Hepatocyte (in vitro differentiated cells): ENCODE results near the gene KCNB1. TPM values are rescaled to one million over a fixed set of nuclear protein-coding genes. Genes with fewer than 3 reads are reported as not detected.
"Not testable (repeated sequence)": the region's sequence is repeated elsewhere in the genome, so short reads cannot be mapped to it uniquely, and the experiment has no call there.

Experiments
- DNase-seq: peaks from one replicate; pipeline ENCODE4 v3.0.0-alpha.2; 2016; ENCODE audit warnings: low spot score
- H2AFZ ChIP-seq: fragments of 200-600 bp; sonication (generic); 2 replicates; pipeline ENCODE4 v1.6.0; 2016; ENCODE audit warnings: antibody characterized with exemption, mild to moderate bottlenecking
- H3K27ac ChIP-seq: fragments of 200-600 bp; sonication (generic); 2 replicates; pipeline ENCODE4 v1.5.1; 2016; ENCODE audit warnings: mild to moderate bottlenecking
- H3K27me3 ChIP-seq: fragments of 200-600 bp; sonication (generic); 2 replicates; pipeline ENCODE4 v1.6.1; 2016
- H3K36me3 ChIP-seq: fragments of 200-600 bp; sonication (generic); replicated peaks from 2 replicates; pipeline ENCODE4 v1.5.1; 2016; ENCODE audit warnings: low read depth; ENCODE audit not compliant: insufficient read depth
- H3K4me1 ChIP-seq: fragments of 200-600 bp; sonication (generic); 2 replicates; pipeline ENCODE4 v1.5.1; 2016; ENCODE audit warnings: mild to moderate bottlenecking, moderate library complexity; ENCODE audit not compliant: insufficient read depth
- H3K4me2 ChIP-seq: fragments of 200-600 bp; sonication (generic); 2 replicates; pipeline ENCODE4 v1.6.0; 2016
- H3K4me3 ChIP-seq: fragments of 200-600 bp; sonication (generic); 2 replicates; pipeline ENCODE4 v1.5.1; 2016; ENCODE audit warnings: mild to moderate bottlenecking
- H3K79me2 ChIP-seq: fragments of 200-600 bp; sonication (generic); 2 replicates; pipeline ENCODE4 v1.6.0; 2017; ENCODE audit warnings: mild to moderate bottlenecking
- H3K9me2 ChIP-seq: fragments of 200-600 bp; sonication (generic); replicated peaks from 2 replicates; pipeline ENCODE4 v1.6.0; 2017; ENCODE audit warnings: mild to moderate bottlenecking; ENCODE audit not compliant: insufficient read depth
- H3K9me3 ChIP-seq: fragments of 200-600 bp; sonication (generic); 2 replicates; pipeline ENCODE4 v1.5.1; 2016; ENCODE audit warnings: low read depth, mild to moderate bottlenecking
- H4K20me1 ChIP-seq: fragments of 200-600 bp; sonication (generic); 2 replicates; pipeline ENCODE4 v1.6.0; 2016; ENCODE audit warnings: mild to moderate bottlenecking; ENCODE audit not compliant: insufficient read depth, poor library complexity, severe bottlenecking
- EZH2 ChIP-seq: fragments of 200-600 bp; sonication (generic); IDR thresholded peaks from 2 replicates; pipeline ENCODE4 v1.6.1; 2016; ENCODE audit warnings: antibody characterized with exemption, mild to moderate bottlenecking, borderline replicate concordance
- EZH2phosphoT487 ChIP-seq: fragments of 200-600 bp; sonication (generic); IDR thresholded peaks from one replicate; pipeline ENCODE4 v1.6.1; 2018; ENCODE audit warnings: antibody characterized with exemption, mild to moderate bottlenecking, low read depth, moderate library complexity; ENCODE audit not compliant: unreplicated experiment, severe bottlenecking
- WGBS: methylation state at CpG from one replicate; pipeline ENCODE4 v1.1.6; 2016; ENCODE audit warnings: low lambda C conversion rate; ENCODE audit errors: missing lambda C conversion rate; 5-methylcytosine and 5-hydroxymethylcytosine counted together
- polyA plus RNA-seq: library from polyadenylated mRNA; unstranded; fragments of >200 nt; fragmentation: Nextera tagmentation; extraction: Ambion mirVana; gene quantifications from 2 replicates; pipeline ENCODE4 v1.2.1, GENCODE V29; 2016
- total RNA-seq: library from RNA; depleted of rRNA; stranded (reverse); fragments of >200 nt; gene quantifications from 2 replicates; pipeline ENCODE4 v1.2.3, GENCODE V29; 2014
- TF ChIP-seq, protein P1 (sequence below): fragments of 200-600 bp; sonication (generic); IDR thresholded peaks from 2 replicates; pipeline ENCODE4 v1.5.1; 2016; ENCODE audit warnings: antibody characterized with exemption, mild to moderate bottlenecking; ENCODE audit not compliant: poor library complexity

The KCNB1 gene
- total and polyA plus RNA-seq, 2 experiments from 2014 or later, result 0.37 to 1.5 TPM

- 91% methylated on average over 1 of the region's 1 CpG for WGBS
- TF ChIP-seq, protein P1, sequence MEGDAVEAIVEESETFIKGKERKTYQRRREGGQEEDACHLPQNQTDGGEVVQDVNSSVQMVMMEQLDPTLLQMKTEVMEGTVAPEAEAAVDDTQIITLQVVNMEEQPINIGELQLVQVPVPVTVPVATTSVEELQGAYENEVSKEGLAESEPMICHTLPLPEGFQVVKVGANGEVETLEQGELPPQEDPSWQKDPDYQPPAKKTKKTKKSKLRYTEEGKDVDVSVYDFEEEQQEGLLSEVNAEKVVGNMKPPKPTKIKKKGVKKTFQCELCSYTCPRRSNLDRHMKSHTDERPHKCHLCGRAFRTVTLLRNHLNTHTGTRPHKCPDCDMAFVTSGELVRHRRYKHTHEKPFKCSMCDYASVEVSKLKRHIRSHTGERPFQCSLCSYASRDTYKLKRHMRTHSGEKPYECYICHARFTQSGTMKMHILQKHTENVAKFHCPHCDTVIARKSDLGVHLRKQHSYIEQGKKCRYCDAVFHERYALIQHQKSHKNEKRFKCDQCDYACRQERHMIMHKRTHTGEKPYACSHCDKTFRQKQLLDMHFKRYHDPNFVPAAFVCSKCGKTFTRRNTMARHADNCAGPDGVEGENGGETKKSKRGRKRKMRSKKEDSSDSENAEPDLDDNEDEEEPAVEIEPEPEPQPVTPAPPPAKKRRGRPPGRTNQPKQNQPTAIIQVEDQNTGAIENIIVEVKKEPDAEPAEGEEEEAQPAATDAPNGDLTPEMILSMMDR, result no peak
- TF ChIP-seq EZH2phosphoT487 (no peak), EZH2 (no peak)
- no peaks in the 10 kb centered on the region for H3K79me2 ChIP-seq
- no peaks in the 10 kb centered on the region for H3K9me3 ChIP-seq
- no peak overlapping the region for H2AFZ ChIP-seq
- peaks cover 60% of the 10 kb centered on the region for H3K27me3 ChIP-seq
- no peaks in the 10 kb centered on the region for H3K36me3 ChIP-seq
- H3K4me1 ChIP-seq, result peaks cover 9% of the 10 kb centered on the region
- no peak overlapping the region for H3K4me2 ChIP-seq
- no peak for DNase-seq
- H4K20me1 ChIP-seq, result no peaks in the 10 kb centered on the region
- H3K4me3 ChIP-seq, result no peak overlapping the region
- no peaks in the 10 kb centered on the region for H3K9me2 ChIP-seq
- no peak overlapping the region for H3K27ac ChIP-seq
Observed at GRCh38 chr20:49315580-49315979, 166.9 kb downstream of the KCNB1 start.

- H3K27ac ChIP-seq, H3K79me2 ChIP-seq, H3K9me2 ChIP-seq, H3K9me3 ChIP-seq, H3K4me1 ChIP-seq, H2AFZ ChIP-seq, DNase-seq, H4K20me1 ChIP-seq, H3K4me2 ChIP-seq, H3K4me3 ChIP-seq, H3K36me3 ChIP-seq: not testable (repeated sequence)
- WGBS, result 83% methylated on average over 2 of the region's 2 CpGs
- peaks cover 47% of the 10 kb centered on the region for H3K27me3 ChIP-seq
Observed at GRCh38 chr20:49314052-49314451, 168.4 kb downstream of the KCNB1 start.

Other genes starting within 250 kb of the KCNB1 start
- 13.0 and 13.9 TPM in 2 replicates for gene ZNFX1, start 204.6 kb downstream of the KCNB1 start, total RNA-seq
- gene ZNFX1, start 204.6 kb downstream of the KCNB1 start, polyA plus RNA-seq, result 10.0 and 10.2 TPM in 2 replicates
- gene PTGIS, start 85.5 kb upstream of the KCNB1 start, total RNA-seq, result 22.5 and 26.1 TPM in 2 replicates
- gene PTGIS, start 85.5 kb upstream of the KCNB1 start, polyA plus RNA-seq, result 25.4 and 27.4 TPM in 2 replicates
- gene B4GALT5, start 231.2 kb upstream of the KCNB1 start, total RNA-seq, result 41.8 and 42.5 TPM in 2 replicates
- 12.0 and 12.9 TPM in 2 replicates for gene B4GALT5, start 231.2 kb upstream of the KCNB1 start, polyA plus RNA-seq